Measurements from ENCODE around the gene SV2C. TPM values are rescaled to one million over a fixed set of nuclear protein-coding genes. Genes with fewer than 3 reads are reported as not detected.

SV2C gene
- total RNA-seq, 4 donors from 2014 or later = 0.05 to 0.11 TPM; not detected in 2

DNA sequence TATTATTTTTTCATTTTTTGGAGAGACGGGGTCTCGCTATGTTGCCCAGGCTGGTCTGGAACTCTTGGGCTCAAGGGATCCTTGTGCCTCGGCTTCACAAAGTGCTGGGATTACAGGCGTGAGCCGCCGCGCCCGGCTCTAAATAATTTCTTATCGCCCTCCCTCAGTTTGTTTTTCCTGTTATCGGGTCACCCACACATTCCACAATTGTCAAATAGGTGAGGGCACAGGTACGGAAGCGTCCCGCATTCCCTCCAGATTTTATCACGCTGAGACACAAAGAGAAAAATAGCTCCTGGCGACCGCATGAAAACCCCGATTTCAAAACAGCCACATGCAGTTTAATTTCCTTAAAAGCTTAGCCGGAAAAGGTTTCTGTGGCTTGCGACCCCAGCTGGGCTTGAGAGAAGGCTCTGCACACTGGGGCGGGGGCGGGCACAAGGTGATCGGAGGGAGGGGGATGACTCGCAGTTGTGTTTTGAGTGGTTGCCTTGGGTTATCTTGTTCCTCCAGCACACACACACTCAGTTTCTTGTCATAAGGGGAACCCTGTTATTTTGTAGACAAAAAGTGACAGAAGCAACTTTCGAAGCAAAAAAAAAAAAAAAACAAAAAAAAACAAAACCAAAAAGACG is 319.2 kb downstream of the SV2C start:
- no peaks in the 10 kb centered on the region for H3K36me3 ChIP-seq
- TF ChIP-seq POLR2A (IDR thresholded peaks at IDR 0.05) = no peak
- TF ChIP-seq, protein P1, sequence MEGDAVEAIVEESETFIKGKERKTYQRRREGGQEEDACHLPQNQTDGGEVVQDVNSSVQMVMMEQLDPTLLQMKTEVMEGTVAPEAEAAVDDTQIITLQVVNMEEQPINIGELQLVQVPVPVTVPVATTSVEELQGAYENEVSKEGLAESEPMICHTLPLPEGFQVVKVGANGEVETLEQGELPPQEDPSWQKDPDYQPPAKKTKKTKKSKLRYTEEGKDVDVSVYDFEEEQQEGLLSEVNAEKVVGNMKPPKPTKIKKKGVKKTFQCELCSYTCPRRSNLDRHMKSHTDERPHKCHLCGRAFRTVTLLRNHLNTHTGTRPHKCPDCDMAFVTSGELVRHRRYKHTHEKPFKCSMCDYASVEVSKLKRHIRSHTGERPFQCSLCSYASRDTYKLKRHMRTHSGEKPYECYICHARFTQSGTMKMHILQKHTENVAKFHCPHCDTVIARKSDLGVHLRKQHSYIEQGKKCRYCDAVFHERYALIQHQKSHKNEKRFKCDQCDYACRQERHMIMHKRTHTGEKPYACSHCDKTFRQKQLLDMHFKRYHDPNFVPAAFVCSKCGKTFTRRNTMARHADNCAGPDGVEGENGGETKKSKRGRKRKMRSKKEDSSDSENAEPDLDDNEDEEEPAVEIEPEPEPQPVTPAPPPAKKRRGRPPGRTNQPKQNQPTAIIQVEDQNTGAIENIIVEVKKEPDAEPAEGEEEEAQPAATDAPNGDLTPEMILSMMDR (IDR thresholded peaks at IDR 0.05) = no peak
- no peaks in the 10 kb centered on the region for H3K9me3 ChIP-seq
- peaks cover 13 to 33% of the 10 kb centered on the region in 2 donors for H3K4me1 ChIP-seq
- intact Hi-C loops (cut with DNase I) = loop anchor here (10.0 kb wide), 1 partner anchor 132 kb away; no protein-coding TSS in a partner anchor
- H3K4me3 ChIP-seq (replicated peaks in 1 of 3) = peak overlapping the region in 2 of 3 donors; percentile 48 to 62
- WGBS, 2 donors = 3 to 5% methylated on average over 25 of the region's 25 CpGs
- H3K27ac ChIP-seq = peak overlapping the region; percentile 78 to 86 (median 85)
- peak; percentile 58 to 61 for DNase-seq
- no peaks in the 10 kb centered on the region for H3K27me3 ChIP-seq

DNA sequence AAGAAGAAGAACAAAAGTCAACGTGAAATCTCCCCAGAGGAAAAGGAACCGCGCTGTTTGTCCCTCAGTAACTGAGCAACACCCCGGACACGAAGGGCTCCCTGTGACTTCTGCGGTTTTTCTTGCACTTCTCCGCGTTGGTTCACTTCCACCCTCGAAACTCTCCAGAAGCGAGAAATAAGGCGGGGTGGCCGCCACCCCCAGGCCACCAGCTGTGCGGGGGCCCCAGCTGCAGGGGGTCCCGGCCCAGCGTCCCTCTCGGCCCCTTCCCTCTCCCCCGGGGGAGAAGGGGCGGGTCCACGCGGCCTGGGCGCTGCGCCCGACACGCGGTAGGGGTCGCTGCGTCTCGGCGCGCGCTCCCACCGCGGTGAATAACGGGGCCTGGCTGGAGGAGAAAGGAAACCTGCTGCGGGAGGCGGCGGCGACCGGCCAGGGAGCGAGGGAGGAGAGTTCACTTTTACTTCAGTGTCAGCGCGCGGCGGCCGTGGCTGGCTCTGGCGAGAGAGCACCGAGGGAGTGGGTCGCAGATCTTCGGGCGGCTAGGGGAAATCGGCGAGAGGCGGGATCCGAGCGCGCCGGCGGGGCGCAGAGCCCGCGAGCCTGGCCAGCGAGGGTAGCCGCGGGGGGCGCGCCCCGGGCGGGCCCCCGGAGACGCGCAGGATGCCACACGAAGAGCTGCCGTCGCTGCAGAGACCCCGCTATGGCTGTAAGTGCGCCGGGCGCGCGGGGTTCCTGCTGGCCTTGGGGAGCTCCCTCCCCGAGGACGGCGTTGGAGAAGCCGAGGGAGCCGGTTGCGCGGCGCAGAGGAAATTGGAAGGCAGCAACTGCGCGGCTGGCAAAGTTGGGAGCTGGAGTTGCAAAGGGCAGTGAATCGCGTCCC is 319.9 kb downstream of the SV2C start, which contains the start of gene IQGAP2:
TSS of gene IQGAP2 (plus strand) at position 400 of the 880 bp plus-strand sequence. CDS start at position 661, 261 bp downstream.
- whole genome bisulfite sequencing, 2 donors = 0 to 1% methylated on average over 28 to 55 of the region's 92 CpGs
- TF ChIP-seq, protein P1 (IDR thresholded peaks at IDR 0.05) = peak; percentile 50 to 91 (median 86)
- TF ChIP-seq POLR2A (IDR thresholded peaks at IDR 0.05) = peak in 1 of 2 donors; percentile 75
- DNase-seq = peak; percentile 79 to 86
- Histone ChIP-seq H3K9me3 (no peaks in the 10 kb centered on the region), H3K4me1 (peaks cover 19 to 41% of the 10 kb centered on the region in 2 donors), H3K4me3 (replicated peaks in 1 of 3) (peak within 1 kb of the TSS; percentile 48 to 75 (median 62)), H3K27ac (peak within 1 kb of the TSS; percentile 78 to 86 (median 85)), H3K27me3 (no peaks in the 10 kb centered on the region), H3K36me3 (no peaks in the 10 kb centered on the region)
- intact Hi-C loops (cut with DNase I) = loop anchor here (10.0 kb wide), 1 partner anchor 132 kb away; no protein-coding TSS in a partner anchor

Small RNA genes within 50 kb of the gene (small RNA-seq; reads per million reads assigned to genes)
- gene AC113404.2 (not detected), gene RNA5SP186 (not detected)
